ENCODE measurements around the gene CHN2.

DNA sequence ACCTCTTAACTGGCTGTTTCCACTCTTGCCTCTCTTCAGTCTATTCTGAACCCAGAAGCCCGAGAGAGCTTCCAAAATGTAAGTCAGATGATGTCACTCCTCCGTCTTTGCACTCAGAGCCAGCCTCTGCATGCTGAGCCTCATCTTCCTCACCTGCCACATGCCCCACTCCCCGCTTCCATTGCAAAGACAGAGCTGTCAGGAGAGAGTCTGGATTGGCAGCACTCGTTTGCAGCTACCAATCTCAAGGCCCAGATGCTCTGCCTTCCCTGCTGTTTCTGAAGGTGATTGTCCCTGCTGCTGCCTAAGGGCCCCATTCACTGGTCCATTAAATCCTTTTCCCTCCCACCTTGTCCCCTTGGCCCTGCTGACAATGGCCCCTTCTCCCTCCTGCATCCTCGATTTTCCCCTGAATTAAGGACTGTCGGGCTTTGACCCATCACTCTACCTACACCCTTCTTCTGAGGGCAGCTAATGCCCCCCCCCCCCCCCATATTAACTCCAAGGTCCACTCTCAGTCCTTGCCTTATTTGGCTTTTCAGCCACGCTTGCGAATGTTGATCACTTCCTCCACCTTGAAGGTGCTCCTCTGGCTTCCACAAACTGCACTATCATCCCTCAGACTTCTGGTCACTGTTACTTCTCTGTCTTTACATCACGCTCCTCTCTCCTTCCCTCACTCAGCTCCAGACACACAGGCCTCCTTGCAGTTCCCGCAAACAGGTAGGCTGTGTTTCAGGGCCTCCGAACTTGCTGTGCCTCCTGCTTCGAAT lies 98.5 kb downstream of the CHN2 start:
- TF ChIP-seq, protein P1, sequence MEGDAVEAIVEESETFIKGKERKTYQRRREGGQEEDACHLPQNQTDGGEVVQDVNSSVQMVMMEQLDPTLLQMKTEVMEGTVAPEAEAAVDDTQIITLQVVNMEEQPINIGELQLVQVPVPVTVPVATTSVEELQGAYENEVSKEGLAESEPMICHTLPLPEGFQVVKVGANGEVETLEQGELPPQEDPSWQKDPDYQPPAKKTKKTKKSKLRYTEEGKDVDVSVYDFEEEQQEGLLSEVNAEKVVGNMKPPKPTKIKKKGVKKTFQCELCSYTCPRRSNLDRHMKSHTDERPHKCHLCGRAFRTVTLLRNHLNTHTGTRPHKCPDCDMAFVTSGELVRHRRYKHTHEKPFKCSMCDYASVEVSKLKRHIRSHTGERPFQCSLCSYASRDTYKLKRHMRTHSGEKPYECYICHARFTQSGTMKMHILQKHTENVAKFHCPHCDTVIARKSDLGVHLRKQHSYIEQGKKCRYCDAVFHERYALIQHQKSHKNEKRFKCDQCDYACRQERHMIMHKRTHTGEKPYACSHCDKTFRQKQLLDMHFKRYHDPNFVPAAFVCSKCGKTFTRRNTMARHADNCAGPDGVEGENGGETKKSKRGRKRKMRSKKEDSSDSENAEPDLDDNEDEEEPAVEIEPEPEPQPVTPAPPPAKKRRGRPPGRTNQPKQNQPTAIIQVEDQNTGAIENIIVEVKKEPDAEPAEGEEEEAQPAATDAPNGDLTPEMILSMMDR (IDR thresholded peaks at IDR 0.05) = no peak
- TF ChIP-seq POLR2A (IDR thresholded peaks at IDR 0.05; ENCODE audit: low read depth) (no peak), POLR2AphosphoS5 (IDR thresholded peaks at IDR 0.05) (no peak)
